ENCODE results near the gene SLC25A51.
"Not testable (repeated sequence)": the region's sequence is repeated elsewhere in the genome, so short reads cannot be mapped to it uniquely, and the experiment has no call there.

The SLC25A51 gene

GRCh38 chr9:37918665-37919170 is 14.8 kb upstream of the SLC25A51 start:
- DNase-seq, result no peak

DNA sequence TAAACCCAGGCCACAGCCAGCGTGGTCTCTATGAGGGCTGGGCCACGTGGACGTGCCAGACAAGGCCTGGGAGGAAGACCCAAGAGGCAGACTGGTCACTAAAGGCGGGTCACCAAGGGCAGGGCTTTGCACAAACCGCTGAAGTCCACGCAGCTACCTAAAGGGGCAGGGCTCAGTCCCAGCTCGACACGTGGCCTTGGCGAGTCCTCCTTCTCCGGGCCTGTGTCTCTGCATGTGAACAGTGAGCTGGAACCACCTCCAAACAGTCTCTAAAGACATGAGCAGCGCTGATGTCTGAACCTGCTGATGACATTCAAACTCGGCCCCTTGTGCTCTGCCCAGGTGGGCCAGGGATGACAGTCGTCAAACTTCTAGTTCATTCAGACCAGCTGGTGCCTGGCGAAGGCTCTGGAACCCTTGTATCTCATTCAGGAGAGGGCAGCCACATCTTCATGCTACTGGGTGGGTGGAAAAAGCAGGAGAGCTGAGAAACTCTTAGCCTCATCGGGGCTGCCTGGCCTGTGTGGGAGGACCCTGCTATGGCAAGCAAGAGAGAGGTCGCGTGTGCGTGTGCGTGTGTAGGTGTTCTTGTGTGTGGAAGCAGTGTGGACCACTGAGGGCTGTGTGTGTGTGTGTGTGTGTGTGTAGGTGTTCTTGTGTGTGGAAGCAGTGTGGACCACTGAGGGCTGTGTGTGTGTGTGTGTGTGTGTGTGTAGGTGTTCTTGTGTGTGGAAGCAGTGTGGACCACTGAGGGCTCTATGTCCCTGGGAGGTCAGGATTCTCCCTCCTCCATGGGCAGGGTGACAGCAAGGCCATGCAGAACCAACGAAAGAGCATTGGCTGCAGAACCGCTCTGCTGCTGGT is 14.1 kb upstream of the SLC25A51 start:
- DNase-seq, result no peak

DNA sequence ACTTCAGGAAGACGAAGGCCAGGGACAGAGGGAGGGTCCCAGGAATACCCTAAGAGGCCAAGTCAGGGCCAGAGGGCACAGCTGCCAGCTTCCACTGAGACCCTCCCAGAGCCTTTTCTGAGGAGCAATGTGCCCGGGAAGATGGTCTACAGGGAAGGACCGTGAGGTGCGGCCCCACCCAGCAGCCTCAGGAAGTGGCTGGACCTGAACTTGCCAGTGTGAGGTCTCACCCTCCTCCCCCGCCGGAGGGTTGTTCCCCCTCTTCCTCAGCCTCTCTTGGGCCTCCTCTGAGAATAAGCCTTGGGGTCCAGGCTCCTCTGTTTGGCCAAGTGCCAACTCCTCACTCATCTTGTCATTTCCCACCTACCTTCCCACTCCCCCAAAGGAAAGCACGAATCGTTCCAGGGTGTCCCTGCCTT is 13.4 kb upstream of the SLC25A51 start:
- DNase-seq, result no peak

GRCh38 chr9:37916471-37917312 is 12.8 kb upstream of the SLC25A51 start:
- peak; percentile 65 for DNase-seq

DNA sequence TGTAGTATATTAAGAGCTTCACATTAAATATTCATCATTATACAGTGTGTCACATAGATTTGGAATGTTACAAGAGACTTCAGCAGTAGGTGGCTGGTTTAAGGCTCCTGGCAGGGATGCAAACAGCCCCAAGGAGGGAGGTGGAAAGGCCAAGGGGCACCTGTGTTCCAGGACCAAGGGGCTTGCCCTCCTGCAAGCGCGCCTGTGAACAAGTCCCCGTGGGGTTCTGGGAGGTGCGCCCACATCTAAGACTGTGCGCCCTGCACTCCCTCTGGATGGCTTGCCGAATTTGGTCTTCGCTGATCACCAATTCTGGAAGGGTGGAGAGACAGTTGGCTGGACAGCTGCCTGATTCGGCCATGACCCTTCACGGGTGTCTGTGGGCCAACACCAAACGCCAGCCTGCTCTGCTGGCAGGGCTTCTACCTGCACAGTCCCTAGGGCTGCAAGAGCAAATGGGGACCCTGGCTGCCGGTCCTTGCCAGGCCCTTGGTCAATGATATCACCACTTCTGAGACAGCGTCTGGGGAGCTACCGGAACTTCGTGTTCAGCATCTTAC is 12.1 kb upstream of the SLC25A51 start:
- no peak for DNase-seq

- DNase-seq, result no peak
These were observed 10.9 kb upstream of the SLC25A51 start for GRCh38 chr9:37914701-37915358.

GRCh38 chr9:37914154-37914551 is 10.2 kb upstream of the SLC25A51 start:
- DNase-seq, result no peak

- DNase-seq, result peak; percentile 78
These were observed 9.7 kb upstream of the SLC25A51 start for GRCh38 chr9:37913480-37914153.

DNA sequence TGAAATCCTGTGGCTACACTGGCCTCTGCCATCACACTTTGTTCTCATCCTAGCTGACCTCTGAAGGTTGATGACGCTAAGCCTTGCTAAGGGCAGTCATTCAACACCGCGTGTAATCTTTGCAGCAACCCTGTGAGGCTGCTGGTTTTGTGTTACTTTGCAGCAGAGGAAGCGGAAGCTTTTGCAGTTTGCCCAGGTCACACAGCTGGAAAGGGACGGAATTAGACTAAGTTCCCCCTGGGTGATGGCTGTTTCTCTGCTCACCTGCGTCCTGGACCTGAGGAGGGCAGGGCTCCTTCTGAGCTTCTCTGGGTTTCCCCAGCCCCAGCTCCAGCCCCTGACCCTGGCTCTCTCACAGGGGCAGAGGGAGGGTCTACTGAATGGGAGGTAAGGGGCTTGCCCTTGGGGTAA is 7.3 kb upstream of the SLC25A51 start:
- DNase-seq, result no peak

DNA sequence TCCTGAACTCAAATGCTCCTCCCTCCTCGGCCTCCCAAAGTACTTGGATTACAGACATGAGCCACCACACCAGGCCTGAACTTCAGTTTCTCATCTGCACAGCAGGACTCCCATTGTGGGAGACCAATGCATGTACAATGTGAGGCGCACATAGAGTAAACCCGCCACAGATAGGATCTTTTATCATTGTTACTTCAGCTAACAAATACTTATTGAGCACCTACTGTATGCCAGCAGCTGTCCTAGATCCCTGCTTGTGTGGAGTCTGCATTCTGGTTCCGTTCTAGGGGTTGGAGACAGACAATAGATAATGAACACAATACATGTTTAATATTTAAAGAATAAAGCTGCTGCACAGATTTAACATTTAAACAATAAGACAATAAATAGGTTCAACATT is 6.3 kb upstream of the SLC25A51 start:
- no peak for DNase-seq

- DNase-seq, result not testable (repeated sequence)
These were observed 5.9 kb upstream of the SLC25A51 start for GRCh38 chr9:37909836-37910235.

GRCh38 chr9:37909326-37909725 is 5.4 kb upstream of the SLC25A51 start:
- DNase-seq, result no peak

DNA sequence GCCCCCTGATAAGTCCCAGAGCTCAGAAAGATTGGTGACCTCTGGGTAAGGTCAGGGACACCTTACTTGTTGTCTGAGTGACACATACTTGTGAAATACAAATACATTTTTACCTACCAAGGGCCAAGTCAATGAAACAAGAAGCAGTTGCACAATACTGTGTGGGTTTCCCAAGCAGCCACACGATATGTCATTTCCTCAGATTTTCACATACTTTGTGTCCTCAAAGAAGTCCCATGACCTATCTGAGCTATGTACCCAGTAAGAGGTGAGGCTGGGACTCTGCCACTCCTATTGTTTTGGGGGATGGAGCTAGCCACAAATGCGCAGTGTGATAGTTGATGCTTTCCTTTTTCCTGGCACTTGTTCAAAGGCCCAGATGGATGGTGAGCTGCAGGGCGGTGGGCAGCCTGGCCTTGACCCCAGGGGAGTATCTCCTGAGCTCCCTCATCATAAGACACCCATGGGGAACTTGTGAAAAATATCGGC is 4.8 kb upstream of the SLC25A51 start:
- no peak for DNase-seq

DNA sequence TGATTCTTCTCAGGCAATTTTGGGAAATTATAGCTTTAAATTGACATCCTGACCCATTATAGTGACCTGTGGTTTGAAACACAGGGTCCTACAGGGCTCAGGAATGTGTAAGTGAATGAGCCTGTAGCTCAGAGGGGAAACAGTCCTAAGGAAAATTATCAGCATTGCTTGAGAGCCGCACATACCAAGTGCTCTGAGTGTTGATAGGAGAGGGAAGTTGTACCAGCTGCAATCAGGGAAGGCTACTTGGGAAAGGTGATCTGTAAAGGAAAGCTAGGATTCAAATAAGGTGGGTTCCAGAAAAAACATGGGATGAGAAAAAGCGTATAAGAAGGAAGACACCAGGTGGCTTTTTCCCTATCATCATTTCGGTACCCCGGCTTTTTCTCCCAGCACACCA is 4.4 kb upstream of the SLC25A51 start:
- DNase-seq, result no peak

DNA sequence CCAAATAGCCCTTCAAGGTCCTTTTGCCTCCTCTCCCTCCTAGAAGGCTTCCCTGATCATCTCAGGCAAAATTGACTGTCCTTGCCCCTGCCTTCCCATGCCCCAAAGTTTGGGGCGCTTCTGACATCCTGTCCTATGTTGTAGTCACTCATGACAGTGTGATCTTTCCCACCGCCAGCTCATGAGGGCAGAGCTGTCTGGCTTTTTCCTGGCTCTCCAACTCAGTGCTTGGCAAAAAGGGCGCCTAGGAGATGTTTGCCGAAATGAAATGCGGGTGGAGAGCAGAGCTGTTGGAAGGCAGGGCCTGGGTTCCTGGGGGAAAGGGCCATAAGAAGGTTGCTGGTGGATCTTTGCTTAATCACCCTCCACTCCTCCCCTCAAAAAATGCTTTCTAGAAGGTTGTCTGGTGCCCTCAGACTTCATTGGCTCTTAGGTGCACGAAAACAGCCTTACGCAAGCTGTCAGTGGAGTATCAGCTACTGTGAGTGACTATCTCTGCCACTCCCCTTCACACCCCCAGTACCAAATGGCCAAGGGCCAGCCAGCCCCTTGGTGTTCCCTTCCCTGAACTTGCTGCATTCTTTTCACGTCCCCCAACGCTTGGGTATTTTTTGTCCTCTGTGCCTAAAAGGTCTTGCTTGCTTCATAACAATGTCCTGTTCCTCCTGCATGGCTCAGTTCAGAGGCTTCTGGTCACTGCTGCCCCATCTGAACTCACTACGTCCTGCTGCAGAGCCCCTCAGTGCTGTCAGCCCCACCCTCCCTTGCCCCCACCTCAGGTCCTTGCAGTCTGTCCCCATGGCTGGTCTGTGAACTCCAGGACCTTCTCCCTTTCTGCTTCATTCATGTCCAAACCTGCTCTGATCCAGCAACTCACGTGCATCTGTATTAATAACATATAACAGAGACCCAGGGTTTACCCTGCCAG is 2.6 kb upstream of the SLC25A51 start:
- no peak for DNase-seq

GRCh38 chr9:37905776-37906175 is 1.8 kb upstream of the SLC25A51 start:
- DNase-seq, result no peak

DNA sequence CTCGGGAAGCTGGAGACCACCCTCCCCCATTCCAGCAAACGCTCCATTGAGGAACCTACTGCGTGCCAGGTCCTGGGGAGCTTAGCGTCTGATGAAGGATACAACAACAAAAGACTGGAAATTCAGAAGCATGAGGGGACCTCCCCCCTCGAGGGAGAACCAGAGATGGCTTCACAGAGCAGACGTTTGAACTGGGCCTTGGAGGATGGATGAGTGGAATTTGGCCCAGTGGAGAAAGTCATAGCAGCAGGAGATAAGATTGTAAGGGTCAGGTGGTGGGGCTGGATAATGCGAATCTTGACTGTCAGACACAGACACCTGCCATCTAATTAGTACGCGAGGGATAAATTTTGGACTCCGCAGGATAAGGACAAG is 1.2 kb upstream of the SLC25A51 start:
- peak; percentile 22 for DNase-seq

DNA sequence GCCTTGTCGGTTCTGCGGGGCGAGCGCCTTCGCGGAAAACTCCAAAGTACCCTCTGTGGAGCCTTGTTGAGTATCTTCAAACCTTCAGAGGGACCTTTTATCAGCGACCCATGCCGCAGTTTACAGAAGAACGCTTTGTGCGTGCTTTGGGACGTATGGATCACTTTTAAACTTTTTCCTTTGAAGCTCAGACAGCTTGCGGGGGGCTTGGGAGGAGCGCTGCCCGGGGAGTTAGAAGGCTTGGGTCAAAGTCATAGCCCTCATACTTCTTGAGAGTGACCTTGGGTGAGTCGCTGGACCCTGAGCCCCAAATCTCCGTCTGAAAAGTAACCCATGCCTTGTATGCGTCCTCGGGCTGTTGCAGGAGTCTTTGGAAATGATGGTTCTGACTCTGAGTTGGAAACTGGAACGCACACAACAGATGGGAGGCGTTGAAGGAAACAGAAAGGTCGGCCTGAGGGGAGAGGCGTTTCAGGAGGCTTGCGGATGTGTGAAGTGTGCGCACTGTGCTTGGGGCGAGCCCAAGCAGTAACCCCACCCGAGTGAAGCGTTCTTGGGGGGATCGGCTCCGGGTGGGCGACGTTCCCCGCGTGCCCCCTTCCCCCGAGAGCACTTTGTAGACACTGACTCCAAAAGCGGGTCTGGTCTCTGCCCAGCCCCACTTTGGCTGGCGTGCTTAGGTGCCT is 661 bp upstream of the SLC25A51 start:
- no peak for DNase-seq

GRCh38 chr9:37902796-37903646 is 906 bp downstream of the SLC25A51 start:
- DNase-seq, result peak; percentile 35

Measured in NCI-H1092 treated with DMSO at 0.1 percent for 48 hours (cell line).